ENCODE measurements around the gene SPATA24.

DNA sequence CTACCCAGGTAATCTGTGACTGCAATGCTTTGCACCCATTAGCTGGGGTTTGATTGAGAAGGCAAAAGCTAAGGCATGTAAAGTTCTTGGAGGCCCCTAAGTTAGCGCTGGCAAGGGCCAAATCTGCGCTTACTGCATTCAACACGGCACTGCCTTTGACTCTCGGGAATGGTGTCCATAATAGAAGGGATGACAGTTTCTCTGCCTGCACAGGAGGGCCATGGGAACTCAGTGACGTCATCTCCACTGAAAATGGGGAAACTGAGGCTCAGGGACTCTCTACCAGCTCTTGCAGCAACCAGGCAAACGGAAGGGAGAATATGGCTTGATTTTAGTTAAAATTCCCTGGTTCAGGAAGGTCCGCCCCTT is 487 bp downstream of the SPATA24 start:
- TF ChIP-seq, protein P1, sequence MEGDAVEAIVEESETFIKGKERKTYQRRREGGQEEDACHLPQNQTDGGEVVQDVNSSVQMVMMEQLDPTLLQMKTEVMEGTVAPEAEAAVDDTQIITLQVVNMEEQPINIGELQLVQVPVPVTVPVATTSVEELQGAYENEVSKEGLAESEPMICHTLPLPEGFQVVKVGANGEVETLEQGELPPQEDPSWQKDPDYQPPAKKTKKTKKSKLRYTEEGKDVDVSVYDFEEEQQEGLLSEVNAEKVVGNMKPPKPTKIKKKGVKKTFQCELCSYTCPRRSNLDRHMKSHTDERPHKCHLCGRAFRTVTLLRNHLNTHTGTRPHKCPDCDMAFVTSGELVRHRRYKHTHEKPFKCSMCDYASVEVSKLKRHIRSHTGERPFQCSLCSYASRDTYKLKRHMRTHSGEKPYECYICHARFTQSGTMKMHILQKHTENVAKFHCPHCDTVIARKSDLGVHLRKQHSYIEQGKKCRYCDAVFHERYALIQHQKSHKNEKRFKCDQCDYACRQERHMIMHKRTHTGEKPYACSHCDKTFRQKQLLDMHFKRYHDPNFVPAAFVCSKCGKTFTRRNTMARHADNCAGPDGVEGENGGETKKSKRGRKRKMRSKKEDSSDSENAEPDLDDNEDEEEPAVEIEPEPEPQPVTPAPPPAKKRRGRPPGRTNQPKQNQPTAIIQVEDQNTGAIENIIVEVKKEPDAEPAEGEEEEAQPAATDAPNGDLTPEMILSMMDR (IDR thresholded peaks at IDR 0.05 in 2 of 3, conservative IDR thresholded peaks at IDR 0.05 in 1 of 3; ENCODE audit: borderline replicate concordance in 1 of 3, insufficient read depth in 1 of 3, low read depth in 2 of 3, low read length in 2 of 3), result no peak
- TF ChIP-seq EZH2phosphoT487 (IDR thresholded peaks at IDR 0.05; ENCODE audit: borderline replicate concordance) (no peak), RAD21 (IDR thresholded peaks at IDR 0.05; ENCODE audit: low read depth) (no peak), POLR2A (IDR thresholded peaks at IDR 0.05; ENCODE audit: borderline replicate concordance, extremely low read depth, insufficient read depth, insufficient read length) (no peak), EZH2 (IDR thresholded peaks at IDR 0.05) (no peak), POLR2AphosphoS5 (IDR thresholded peaks at IDR 0.05; ENCODE audit: low read depth, low read length) (peak; percentile 17; the same call in 1 of the 2 replicates), SIN3A (IDR thresholded peaks at IDR 0.05; ENCODE audit: low read depth) (0 out of 2 replicates have a peak, but pooled peaks have one; percentile 37), TCF7L2 (IDR thresholded peaks at IDR 0.05; ENCODE audit: borderline replicate concordance, extremely low read depth, insufficient read depth, insufficient read length) (no peak), YY1 (IDR thresholded peaks at IDR 0.05; ENCODE audit: extremely low read depth, insufficient replicate concordance, low read depth, low read length) (no peak), SRF (IDR thresholded peaks at IDR 0.05; ENCODE audit: low read depth) (no peak), EGR1 (IDR thresholded peaks at IDR 0.05; ENCODE audit: low read depth) (no peak), ZNF274 (IDR thresholded peaks at IDR 0.05; ENCODE audit: low read depth, low read length) (no peak)
- TF ChIP-seq, protein P2, sequence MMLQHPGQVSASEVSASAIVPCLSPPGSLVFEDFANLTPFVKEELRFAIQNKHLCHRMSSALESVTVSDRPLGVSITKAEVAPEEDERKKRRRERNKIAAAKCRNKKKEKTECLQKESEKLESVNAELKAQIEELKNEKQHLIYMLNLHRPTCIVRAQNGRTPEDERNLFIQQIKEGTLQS (IDR thresholded peaks at IDR 0.05), result no peak
- TF ChIP-seq, protein P3, sequence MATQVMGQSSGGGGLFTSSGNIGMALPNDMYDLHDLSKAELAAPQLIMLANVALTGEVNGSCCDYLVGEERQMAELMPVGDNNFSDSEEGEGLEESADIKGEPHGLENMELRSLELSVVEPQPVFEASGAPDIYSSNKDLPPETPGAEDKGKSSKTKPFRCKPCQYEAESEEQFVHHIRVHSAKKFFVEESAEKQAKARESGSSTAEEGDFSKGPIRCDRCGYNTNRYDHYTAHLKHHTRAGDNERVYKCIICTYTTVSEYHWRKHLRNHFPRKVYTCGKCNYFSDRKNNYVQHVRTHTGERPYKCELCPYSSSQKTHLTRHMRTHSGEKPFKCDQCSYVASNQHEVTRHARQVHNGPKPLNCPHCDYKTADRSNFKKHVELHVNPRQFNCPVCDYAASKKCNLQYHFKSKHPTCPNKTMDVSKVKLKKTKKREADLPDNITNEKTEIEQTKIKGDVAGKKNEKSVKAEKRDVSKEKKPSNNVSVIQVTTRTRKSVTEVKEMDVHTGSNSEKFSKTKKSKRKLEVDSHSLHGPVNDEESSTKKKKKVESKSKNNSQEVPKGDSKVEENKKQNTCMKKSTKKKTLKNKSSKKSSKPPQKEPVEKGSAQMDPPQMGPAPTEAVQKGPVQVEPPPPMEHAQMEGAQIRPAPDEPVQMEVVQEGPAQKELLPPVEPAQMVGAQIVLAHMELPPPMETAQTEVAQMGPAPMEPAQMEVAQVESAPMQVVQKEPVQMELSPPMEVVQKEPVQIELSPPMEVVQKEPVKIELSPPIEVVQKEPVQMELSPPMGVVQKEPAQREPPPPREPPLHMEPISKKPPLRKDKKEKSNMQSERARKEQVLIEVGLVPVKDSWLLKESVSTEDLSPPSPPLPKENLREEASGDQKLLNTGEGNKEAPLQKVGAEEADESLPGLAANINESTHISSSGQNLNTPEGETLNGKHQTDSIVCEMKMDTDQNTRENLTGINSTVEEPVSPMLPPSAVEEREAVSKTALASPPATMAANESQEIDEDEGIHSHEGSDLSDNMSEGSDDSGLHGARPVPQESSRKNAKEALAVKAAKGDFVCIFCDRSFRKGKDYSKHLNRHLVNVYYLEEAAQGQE (IDR thresholded peaks at IDR 0.05; ENCODE audit: low read depth), result no peak
